Lower lobe of right lung (tissue), 2 donors: Measurements from ENCODE around the gene ZBED2. TPM values are rescaled to one million over a fixed set of nuclear protein-coding genes. Genes with fewer than 3 reads are reported as not detected.
A peak's percentile ranks its signal among the peaks of the same experiment; 100 is the strongest.

Experiments used
- ATAC-seq, 2 donors: fragments of 200-7000 bp; cut with Tn5 transposase; one replicate each; pipeline ENCODE4 v1.9.1; 2020 to 2022; ENCODE audit warnings: mild to moderate bottlenecking in 2 of 2, moderate library complexity in 2 of 2
- DNase-seq: peaks from one replicate; pipeline ENCODE4 v3.0.0-alpha.2; 2020
- H3K27ac ChIP-seq: fragments of 200-600 bp; one replicate; pipeline ENCODE4 v1.8.0; 2022
- H3K27me3 ChIP-seq: fragments of 200-600 bp; one replicate; pipeline ENCODE4 v1.8.0; 2022; ENCODE audit warnings: low read depth
- H3K36me3 ChIP-seq: fragments of 200-600 bp; one replicate; pipeline ENCODE4 v1.8.0; 2022; ENCODE audit warnings: mild to moderate bottlenecking
- H3K4me1 ChIP-seq: fragments of 200-600 bp; one replicate; pipeline ENCODE4 v1.8.0; 2022
- H3K4me3 ChIP-seq: fragments of 200-600 bp; one replicate; pipeline ENCODE4 v1.8.0; 2022; ENCODE audit warnings: mild to moderate bottlenecking
- H3K9me3 ChIP-seq: fragments of 200-600 bp; one replicate; pipeline ENCODE4 v1.8.0; 2022
- CTCF ChIP-seq: fragments of 200-600 bp; IDR thresholded peaks from one replicate; pipeline ENCODE4 v1.8.0; 2022; ENCODE audit warnings: antibody characterized with exemption, mild to moderate bottlenecking
- intact Hi-C: fragments of 100-400 bp; cut with DNase I; formaldehyde crosslinking; loops from one replicate; pipeline ENCODE4 v1.11.0; 2022
- total RNA-seq: library from RNA; stranded (reverse); fragmentation: NEBNext Ultra II Directional; extraction: Animal tissue kit (Norgen Biotek cat#: 25700); gene quantifications from one replicate; pipeline ENCODE4 v1.2.1, GENCODE V29; 2021
- donor health status: DM: no; HTN: yes; CAD: no; lungs with severe emphysema.

ZBED2 gene
- total RNA-seq, 1 donor from 2014 or later, result 8.2 TPM

GRCh38 chr3:111610189-111610588, 15.0 kb upstream of the ZBED2 start:
- no peak overlapping the region for H3K4me3 ChIP-seq
- no peaks in the 10 kb centered on the region for H3K27me3 ChIP-seq
- TF ChIP-seq CTCF, result no peak
- no peaks in the 10 kb centered on the region for H3K4me1 ChIP-seq
- ATAC-seq (no peak), DNase-seq (no peak)
- intact Hi-C loops, result no loop called here
- H3K36me3 ChIP-seq, result no peaks in the 10 kb centered on the region
- H3K9me3 ChIP-seq, result no peaks in the 10 kb centered on the region
- no peak overlapping the region for H3K27ac ChIP-seq

GRCh38 chr3:111609700-111610099, 14.6 kb upstream of the ZBED2 start:
- DNase-seq (no peak), ATAC-seq (no peak)
- H3K4me1 ChIP-seq, result no peaks in the 10 kb centered on the region
- no peaks in the 10 kb centered on the region for H3K36me3 ChIP-seq
- H3K4me3 ChIP-seq, result no peak overlapping the region
- H3K9me3 ChIP-seq, result no peaks in the 10 kb centered on the region
- no peak for TF ChIP-seq CTCF
- H3K27me3 ChIP-seq, result no peaks in the 10 kb centered on the region
- intact Hi-C loops, result no loop called here
- no peak overlapping the region for H3K27ac ChIP-seq

- Histone ChIP-seq H3K27ac (no peak overlapping the region), H3K27me3 (no peaks in the 10 kb centered on the region), H3K4me1 (no peaks in the 10 kb centered on the region), H3K4me3 (no peak overlapping the region), H3K36me3 (no peaks in the 10 kb centered on the region), H3K9me3 (no peaks in the 10 kb centered on the region)
- intact Hi-C loops, result no loop called here
- ATAC-seq (peak in 1 of 2 donors; percentile 33), DNase-seq (no peak)
- no peak for TF ChIP-seq CTCF
These were observed 13.2 kb upstream of the ZBED2 start for GRCh38 chr3:111608383-111608782.

- intact Hi-C loops, result no loop called here
- no peaks in the 10 kb centered on the region for H3K36me3 ChIP-seq
- no peak overlapping the region for H3K4me3 ChIP-seq
- H3K9me3 ChIP-seq, result no peaks in the 10 kb centered on the region
- H3K27me3 ChIP-seq, result no peaks in the 10 kb centered on the region
- H3K4me1 ChIP-seq, result no peaks in the 10 kb centered on the region
- no peak overlapping the region for H3K27ac ChIP-seq
- no peak for TF ChIP-seq CTCF
- DNase-seq (no peak), ATAC-seq (no peak)
These were observed 12.2 kb upstream of the ZBED2 start for GRCh38 chr3:111607240-111607920.

GRCh38 chr3:111605493-111605892, 10.3 kb upstream of the ZBED2 start:
- Histone ChIP-seq H3K27ac (no peak overlapping the region), H3K27me3 (no peaks in the 10 kb centered on the region), H3K4me3 (no peak overlapping the region), H3K36me3 (no peaks in the 10 kb centered on the region), H3K4me1 (no peaks in the 10 kb centered on the region), H3K9me3 (no peaks in the 10 kb centered on the region)
- DNase-seq (no peak), ATAC-seq (no peak)
- intact Hi-C loops, result no loop called here
- TF ChIP-seq CTCF, result no peak
